Activated naive CD4-positive, alpha-beta T cell treated with anti-CD3 and anti-CD28 coated beads, Interleukin-2, amount 50 U/mL, for 16 hours (primary cell): Measurements from ENCODE around the gene HMCN1.

ENCODE experiments used
- DNase-seq: peaks from one replicate; pipeline ENCODE4 v3.0.0-alpha.2; 2020

Gene HMCN1

DNA sequence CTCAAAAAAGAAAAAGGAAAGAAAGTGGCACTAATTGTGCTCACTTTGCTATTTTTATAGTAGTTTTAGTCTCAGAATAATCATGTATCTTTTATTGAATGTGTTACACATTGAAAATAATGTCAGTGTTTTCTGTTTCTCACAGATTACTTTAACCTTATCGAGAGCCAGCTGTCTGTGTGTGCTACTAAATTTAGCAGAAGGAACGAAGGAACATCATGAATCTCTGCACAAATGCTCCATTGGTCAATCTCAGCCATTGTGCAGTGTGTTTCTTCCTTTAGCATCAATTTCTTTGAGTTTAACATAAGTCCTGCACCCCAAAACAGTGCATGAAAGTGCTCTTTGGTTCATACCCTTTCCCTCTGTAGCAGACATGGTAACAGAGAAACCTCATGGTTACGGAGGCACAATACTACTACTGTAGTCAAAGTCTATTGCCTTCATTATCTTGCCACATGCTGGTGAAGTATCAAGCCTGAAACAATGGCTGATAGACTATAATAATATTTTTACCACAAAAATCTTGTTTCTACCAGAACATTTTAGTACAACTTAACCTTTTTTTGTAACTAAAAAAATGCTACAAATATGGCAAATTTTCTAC, 310.0 kb downstream of the HMCN1 start:
- DNase-seq: no peak

DNA sequence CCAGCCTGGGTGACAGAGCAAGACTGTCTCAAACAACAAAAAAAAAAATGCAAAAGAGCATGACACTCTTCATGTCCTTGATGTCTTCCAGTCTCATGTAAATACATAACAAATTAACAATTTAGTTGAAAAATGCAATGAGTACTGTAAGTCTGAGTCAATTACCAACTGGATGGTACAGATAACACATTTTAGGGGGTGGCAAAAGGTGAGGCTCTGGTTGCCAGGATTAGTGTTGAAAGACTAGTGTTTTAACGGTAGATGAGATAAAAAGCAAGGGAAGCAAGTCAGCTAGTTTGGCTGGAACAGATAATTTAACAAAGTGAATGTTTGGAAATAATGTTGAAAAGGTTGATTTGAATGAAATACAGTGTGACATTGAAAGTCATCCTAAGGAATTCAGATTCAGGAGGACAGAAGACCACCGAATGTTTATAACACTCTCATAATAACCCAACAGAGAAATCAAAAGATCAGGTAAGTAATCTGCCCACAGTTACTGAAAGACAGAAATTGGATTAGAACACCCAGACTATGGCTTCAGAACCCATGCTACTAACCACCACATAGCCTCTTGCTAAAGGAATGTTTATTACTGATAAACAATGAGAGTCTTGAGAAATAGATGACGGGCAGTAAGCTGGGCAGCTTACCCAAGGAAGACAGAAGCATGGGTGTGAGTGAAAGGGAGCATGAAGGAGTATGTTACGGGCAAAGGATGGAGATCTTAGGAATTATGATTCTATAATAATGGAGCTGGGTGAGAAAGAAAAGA, 312.4 kb downstream of the HMCN1 start:
- no peak for DNase-seq

DNA sequence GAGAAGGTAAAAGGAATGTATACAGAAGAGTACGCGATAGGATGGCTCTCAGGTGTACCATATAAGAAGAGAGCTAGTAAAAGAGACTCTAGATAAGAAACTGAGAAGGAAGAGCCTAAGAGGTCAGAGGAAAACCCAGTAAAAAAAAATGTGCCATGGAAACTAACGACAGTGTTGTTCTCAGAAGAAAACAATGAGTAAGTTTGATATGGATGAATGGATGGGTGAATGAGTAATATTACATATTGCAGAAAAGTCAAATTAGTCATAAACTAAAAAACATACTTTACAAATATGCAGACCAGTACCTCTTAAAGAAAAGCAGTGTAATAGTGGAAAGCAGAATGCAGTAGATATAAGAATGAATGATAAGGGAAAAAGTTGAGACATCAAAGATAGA, 316.2 kb downstream of the HMCN1 start:
- no peak for DNase-seq

DNA sequence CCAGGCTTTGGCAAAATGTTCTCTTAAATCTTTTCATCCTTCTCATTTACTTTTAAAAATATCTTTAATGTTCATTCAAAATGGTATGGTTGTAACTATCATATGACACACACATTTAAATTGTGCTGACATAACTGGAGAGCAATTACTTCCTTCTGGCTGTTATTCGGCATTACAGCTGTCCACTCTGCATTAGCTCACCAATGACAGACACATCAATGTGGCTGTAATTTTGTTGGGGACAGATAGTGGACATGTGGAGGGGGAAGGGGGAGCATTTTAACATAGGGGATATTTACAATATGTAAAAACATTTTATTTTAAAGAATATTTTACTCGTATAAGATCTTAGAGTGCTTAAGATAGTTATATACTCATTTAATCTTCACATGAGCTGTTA, 319.8 kb downstream of the HMCN1 start:
- no peak for DNase-seq

DNA sequence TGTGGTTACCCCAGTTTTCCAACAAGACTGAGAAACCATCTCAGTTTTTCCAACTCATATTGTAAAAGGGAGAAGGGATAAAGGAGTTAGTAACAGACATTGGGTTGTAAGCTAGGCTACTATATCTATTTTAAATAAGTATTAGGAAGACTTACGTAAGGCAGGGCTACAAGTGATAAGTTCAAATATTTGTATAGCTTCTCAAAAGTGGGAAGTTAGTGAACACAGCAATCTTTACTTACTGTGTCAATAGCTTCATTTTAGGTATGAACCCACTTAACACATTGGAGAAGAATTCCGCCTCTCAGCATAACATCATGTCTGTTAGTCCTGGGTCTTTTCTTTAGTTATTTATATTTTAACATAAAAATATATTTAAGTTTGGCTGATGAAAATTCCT, 320.7 kb downstream of the HMCN1 start:
- DNase-seq: no peak

DNA sequence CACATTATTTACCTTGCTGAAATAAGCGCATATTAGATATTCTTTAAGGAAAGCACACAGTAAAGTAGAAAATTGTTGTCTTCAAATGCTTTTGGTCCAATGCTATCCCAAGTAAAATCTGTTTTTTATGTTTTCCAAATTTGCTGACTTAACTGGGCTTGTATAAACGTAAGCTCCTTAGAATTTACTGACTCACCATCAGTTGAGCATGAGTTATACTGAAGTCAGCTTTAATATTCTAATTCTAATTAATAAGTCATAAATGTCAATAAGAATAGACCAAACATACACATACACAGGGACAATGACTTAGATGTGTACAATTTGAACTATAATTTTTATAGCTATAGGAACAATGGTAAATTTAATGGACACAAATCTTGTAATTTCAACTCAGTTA, 321.7 kb downstream of the HMCN1 start:
- DNase-seq: no peak

DNA sequence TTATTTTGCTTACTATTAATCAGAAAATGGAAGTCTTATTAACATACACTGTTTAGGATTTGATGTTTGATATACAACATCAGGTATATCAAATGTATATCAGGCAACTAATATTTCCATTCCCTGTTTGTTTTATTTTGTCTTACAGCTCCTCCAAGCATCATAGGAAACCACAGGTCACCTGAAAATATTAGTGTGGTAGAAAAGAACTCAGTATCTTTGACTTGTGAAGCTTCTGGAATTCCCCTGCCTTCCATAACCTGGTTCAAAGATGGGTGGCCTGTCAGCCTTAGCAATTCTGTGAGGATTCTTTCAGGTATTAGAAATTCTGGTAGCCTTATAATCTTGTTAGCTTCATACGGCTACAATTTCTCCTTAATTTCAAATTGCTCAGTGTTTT, 322.9 kb downstream of the HMCN1 start:
- DNase-seq: no peak

DNA sequence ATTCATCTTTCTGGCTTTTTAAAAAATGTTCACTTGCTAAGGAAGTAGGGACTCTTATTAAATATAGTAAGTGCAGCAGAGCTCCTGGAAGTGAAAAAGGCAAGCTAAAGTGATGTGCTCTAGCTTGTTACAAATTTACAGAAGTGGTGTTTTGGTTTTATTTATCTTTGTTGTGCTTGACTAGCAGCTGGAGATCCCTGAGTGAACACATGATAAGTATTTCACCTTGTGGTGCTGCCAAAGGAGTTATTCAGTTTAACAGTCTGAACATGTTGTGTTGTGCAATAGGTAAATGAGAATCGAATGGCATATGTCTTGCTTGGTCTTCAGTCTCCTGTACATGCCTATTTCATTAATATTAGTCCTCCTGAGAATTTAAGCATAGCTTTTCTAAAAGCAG, 325.1 kb downstream of the HMCN1 start:
- DNase-seq: no peak

DNA sequence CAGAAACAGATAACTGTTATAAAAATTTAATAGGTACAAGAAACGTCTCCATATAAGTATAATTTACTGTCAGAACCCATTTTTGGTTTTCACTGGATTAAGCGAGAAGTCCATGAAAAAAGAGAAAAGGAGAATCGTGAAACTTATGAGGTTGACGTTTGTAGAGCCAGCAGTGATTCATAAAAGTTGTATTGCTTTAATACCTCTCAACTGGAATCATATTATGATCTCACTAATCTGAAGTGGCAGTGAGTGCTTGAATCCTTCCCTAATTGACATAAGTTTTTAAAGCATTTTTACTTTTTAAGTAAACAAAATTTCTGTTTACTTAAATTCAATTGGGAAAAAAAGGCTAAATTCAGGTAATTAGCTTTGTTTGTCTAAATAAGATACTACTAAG, 325.6 kb downstream of the HMCN1 start:
- no peak for DNase-seq

DNA sequence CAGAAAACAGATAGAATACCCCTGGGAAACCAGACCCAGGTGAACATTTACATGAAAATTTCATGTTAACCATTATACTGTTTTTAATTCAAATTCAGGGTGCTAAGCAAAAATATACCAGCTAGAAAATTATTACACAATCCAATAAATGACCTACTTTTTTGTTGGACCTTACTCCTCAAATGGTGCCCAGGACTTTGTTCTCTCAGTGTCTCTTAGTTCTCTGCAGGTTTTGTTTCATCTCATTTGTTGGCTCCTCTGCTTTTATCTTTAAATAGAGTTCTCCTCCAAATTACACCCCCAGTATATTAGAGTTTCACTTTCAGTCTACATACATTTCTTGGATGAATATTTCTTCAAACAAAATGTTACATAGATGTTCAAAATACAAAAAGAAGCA, 326.0 kb downstream of the HMCN1 start:
- DNase-seq: no peak

DNA sequence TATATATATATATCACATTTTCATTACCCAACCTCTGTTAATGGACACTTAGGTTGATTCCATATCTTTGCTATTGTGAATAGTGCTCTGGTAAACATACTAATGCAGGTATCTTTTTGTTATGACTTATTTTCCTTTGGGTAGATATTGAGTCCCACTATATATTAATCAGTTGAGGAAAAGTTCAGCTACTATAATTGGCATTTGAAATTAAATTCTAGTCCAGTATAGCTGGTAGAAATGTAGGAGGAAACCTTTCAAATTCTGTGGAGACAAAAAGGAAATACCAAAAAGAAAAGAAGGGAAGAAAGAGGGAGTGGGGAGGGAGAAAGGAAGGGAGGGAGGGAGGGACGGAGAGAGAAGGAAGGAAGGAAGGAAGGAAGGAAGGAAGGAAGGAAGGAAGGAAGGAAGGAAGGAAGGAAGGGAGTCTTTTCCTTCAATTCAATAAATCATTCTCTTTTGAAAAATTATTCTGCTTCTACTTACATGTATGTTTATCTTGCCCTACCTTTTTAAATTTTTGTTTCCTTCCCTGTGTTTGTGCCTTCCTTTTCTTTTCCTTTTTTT, 329.0 kb downstream of the HMCN1 start:
- no peak for DNase-seq

DNA sequence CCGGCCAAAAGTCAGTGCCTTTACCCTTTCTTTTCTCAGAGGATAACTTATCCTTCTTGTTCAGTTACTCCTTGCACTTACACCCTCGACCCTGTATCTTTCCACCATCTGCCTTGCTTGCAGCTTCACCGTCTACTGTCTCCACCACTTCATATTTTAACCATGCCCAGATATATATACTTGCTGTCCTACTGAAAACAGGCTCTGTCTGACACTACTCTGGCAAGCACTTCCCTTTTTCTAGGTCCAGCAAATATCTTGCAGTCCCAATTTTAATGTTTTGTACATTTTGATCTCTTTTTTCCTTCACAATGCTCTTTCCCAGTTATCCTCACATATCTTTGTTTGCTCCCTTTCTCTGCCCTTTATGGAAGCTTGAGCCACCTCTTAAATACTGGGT, 332.2 kb downstream of the HMCN1 start:
- DNase-seq: no peak

DNA sequence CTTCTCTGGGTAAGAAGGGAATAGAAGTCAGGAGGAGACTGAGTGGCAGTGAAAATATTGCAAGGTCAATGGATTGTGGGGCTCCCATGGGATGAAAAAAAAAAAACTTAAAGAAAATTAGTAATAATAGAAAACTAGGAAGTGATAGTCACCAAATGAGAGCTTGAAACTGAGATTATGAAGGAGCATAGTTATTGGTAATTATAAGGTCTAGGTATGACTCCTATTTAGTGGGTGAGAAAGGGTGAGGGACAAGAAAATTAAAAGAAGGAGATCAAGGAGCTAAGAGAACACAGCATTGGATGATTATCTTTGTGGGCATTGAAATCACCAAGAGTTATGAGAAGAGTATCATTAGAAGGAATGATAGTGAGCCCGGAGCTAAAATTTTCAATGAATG, 339.5 kb downstream of the HMCN1 start:
- DNase-seq: no peak

DNA sequence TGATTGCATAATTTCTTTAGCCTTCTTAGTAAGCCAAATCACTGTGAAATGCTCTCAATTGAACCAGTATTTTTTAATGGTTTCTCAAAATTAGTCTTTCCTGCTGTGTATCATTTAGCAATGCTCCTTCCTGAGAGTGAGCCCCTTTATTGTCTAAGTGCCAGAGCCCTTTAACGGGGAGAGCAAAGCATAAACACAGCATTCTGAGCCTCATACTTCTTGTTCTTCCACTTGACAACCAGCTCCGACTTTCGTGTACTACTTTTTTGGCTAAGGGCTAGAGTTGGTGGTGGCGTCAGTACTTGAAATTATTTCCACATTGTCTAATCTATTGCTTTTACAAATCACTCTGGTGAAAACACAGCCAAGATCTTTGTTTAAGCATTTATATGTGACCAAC, 341.8 kb downstream of the HMCN1 start:
- no peak for DNase-seq

DNA sequence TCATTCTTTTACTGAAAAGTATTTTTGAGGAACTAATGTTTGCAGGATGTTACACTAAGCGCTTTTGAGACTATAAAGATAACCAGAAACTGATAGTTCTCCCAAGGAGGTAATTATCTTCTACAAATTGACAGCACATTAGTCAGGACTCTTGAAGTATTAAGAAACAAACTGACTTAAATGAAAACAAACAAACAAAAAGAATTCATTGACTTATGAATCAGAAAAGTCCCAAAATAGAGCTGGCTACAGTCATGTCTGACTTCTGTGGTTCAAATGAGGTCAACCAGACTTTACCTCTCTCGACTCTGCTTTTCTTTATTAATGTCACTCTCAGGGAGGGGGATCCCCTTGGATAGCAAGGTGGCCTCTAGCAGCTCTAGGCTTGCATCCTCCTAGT, 344.1 kb downstream of the HMCN1 start:
- DNase-seq: no peak

DNA sequence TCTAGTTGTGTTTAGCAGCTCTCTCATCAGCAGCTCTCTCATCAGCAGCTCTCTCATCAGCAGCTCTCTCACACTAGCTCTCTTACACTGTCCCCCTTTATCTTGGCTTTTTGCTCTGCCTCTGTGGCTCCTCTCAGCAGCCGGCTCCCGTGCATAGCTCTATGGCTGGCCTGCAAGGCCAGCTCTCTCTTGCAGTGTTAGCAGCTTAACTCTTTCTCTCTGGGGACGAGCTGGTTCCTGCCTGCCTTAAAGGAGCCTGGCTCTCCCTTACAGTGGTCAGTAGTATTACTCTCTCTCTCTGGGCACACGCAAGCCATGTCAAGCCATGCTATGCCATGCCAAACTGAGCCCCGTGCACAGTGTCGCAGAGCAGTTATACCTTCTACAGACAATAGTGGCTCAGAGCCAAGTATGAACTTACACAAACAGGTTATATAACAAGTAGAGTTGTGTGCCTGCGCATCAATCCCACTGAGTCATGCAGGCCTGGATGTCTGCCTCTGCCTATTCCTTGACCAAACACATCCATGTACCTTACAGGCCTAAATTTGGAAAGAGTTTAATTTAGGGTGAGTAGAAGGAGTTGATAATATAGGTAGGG, 345.0 kb downstream of the HMCN1 start:
- DNase-seq: no peak

DNA sequence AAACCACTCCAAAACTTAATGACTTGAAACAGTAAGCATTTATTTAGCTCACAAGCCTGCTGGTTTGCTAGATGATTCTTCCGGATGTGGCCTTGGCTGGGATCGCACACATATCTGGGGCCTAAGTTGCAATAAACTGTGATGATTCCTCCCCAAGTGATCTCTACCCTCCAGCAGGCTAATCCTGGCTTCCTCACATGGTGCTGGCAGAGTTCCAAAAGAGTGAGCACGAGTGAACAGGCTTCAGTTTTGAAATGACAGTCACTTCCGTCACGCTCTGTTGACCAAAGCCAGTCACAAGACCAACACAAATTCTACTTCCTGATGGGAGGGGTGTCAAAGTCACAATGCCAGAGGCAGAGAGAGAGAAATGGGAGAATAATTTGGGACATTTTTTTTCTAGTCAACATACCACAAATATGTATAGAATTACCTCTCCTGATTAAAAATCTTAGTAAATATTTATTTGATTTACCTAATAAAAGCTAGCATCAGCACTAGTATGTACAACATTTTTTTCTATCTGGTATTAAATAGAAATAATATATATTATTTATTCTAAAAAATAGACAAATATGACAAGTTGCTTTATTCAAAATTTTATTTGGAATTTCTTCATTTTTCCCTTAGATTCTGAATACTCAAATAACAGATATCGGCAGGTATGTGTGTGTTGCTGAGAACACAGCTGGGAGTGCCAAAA, 348.2 kb downstream of the HMCN1 start:
- DNase-seq: no peak

DNA sequence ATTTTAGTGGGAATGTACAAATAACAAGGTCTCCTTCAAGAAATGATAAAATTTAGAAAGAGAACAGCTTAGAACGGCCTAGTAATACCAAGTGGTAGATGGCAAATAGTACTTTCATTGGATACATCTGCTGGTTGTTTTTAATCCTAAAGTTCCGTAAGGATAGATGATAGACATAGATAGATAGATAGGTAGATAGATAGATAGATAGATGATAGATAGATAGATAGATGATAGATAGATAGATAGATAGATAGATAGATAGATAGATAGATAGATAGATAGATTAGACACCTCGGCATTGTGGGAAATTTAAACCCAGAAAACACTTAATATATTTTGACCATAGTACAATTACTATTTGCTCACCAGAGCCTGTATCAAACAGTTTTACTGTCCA, 352.4 kb downstream of the HMCN1 start:
- DNase-seq: no peak

DNA sequence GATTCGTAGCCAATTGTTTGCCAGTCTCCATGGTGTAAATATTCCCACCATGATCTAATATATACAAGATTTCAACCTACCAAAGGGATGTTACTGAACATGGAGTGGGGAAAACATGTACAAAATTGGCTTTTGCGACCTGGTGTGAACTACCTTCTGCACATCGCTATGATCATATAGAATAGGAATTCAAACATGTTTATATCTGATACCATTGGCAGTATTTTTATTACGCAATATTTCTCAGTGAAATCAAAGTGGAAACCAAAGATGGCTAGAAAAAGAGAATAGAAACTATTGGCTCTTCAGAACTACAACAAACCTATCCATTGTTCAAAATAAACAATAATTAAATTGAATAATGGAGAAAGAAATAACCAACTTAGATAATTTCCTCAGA, 355.7 kb downstream of the HMCN1 start:
- DNase-seq: no peak

DNA sequence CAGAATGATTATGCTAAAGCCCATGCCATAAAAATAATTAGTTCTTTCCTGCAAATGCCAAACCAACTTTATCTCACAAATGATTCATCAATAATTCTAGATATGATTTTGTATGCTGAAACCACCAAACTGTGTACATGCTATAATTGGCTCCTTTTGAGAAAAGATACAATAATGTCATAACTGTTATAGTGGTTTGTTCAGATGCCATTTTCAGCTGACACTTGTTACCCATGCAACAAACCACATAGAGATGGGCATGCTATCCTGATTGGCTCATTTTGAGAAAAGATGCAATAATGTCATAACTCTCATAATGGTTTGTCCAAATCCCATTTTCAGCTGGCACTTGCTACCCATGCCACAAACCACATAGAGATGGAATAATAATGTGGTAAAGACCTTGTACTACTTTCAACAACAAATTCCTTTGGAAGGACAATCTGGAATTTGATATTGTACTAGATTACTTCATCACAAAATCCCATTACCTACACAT, 357.1 kb downstream of the HMCN1 start:
- no peak for DNase-seq

DNA sequence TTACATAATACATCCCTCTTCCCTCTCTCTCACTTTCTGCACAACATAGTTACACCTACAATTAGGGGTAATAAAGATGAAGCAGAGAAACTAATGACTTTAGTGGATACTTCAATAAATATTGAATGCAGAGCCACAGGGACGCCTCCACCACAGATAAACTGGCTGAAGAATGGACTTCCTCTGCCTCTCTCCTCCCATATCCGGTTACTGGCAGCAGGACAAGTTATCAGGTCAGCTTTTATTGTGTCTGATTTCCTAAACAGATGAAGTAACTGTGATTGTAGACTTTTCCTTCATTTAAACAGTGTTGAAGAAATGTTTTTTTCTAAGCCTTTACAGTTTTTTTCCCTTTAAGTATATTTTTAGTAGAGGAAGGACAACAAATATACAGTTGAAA, 359.2 kb downstream of the HMCN1 start:
- no peak for DNase-seq

DNA sequence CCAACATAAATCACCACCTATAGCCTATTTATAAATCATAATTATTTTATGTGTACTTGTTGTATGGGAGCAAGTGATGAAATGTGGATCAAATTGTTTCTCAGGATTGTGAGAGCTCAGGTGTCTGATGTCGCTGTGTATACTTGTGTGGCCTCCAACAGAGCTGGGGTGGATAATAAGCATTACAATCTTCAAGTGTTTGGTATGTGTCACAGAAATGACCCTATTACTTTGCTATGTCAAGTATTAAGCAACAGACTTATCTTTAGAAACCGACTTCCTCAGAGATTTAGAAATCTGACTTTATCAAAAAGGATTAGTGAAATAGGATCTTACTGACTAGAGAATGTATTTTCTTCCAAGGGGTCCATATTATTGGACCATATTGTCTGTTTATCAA, 360.0 kb downstream of the HMCN1 start:
- DNase-seq: no peak

DNA sequence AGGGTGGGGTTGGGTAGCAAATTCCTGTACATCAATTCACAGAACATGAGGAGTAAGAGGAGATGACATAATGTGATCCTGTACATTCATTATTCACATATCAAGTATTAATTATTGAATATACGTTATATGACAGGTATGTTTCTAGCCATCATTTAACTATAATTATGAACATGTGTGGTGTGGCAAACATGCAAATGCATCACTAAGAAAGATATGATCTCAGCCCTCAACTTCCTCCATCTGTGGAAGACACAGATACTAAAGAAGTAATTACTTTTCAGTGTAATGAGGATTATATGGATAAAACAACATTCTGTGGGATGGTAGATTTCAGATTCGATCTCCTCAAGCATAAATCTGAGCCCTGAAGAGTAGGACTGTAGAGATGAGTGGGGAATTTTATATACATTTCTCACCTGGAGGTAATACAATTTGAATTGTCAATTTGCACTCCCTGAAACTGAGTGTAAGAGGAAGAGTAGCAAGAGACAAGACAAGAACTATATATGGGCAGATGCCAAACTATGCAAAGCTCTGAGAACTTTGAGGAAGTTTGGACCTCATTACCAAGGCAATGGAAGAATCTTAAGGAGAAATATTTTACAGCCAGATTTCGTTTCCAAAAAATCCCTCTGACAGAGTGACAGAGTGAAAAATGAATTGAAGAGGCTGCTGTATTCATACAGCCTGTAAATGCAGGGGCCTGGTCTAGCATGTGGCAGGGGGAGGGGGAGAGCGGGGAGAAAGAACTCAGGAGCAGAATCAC, 365.3 kb downstream of the HMCN1 start:
- no peak for DNase-seq
